ENCODE data around the gene EEPD1.
A peak's percentile ranks its signal among the peaks of the same experiment; 100 is the strongest.

Gene EEPD1

GRCh38 chr7:36258510-36259259, 105.6 kb downstream of the EEPD1 start:
- peak; percentile 34 for DNase-seq (ENCODE audit: low read depth)

DNA sequence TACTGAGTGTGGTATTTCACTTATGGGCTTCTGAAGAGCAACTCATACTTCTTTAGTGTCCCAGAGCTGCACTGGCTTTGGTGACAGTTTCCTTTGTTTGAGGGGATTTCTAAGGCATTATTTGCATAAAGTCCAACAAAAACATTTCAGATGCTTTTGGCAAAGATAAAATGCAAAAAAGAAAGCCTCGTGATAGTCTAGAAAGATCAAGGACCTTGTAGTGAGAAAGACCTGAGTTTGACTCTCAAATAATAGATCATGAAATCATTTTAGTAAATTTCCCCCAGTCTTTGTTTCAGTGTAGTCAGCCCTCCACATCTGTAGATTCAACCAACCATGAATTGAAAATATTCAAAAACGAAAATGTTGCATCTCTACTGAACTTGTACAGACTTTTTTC, 107.4 kb downstream of the EEPD1 start:
- no peak for DNase-seq (ENCODE audit: low read depth)

DNA sequence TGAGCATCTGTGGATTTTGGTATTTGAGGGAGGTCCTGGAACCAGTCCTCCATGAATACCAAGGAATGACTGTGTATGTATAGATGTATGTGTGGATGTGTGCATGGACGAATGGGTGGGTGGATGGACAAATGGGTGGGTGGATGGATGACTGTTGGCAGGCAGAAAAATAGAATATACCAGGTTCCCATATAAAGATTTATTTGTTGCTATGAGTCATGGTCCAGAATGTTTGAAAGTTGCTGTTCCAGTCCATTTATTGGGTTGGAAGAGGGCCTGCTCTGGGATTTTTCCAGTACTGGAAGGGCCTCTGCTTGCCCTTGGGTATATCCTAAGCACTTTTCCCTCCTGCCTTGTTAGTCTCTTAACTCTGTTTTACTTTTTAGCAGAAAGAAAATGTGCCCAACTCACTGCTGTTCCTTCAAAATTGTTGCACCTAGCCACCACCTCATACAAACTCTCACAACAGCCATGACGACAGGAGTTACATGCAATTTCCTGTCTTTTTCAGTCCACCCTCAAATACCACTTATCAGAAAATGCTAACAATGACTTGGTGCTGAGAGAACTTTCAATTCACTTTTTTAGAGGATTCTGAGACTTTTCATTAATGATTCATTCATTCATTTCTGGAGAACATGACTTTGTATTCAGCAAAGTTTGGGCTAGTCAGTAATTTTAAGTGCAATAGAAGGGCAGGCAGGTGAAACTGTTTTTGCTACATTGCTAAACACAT, 108.1 kb downstream of the EEPD1 start:
- no peak for DNase-seq (ENCODE audit: low read depth)

- no peak for DNase-seq (ENCODE audit: low read depth)
Measured at GRCh38 chr7:36262309-36263094, 109.4 kb downstream of the EEPD1 start.

DNA sequence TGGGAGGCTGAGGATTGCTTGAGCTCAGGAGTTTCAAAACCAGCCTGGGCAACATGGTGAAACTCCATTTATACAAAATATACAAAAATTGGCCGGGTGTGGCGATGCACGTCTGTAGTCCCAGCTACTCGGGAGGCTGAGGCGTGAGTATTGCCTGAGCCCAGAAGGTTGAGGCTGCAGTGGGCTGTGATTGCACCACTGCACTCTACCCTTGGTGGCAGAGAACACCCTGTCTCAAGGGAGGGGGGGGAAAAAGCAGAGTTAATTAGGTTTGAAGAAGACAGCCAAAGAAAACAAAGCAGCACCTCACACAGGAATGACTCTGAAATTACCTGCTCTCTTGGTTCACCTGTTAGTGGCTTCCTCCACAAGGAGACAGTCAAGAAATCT, 110.0 kb downstream of the EEPD1 start:
- DNase-seq (ENCODE audit: low read depth): no peak

- peak; percentile 17 for DNase-seq (ENCODE audit: low read depth)
Measured at GRCh38 chr7:36264123-36264801, 111.2 kb downstream of the EEPD1 start.

DNA sequence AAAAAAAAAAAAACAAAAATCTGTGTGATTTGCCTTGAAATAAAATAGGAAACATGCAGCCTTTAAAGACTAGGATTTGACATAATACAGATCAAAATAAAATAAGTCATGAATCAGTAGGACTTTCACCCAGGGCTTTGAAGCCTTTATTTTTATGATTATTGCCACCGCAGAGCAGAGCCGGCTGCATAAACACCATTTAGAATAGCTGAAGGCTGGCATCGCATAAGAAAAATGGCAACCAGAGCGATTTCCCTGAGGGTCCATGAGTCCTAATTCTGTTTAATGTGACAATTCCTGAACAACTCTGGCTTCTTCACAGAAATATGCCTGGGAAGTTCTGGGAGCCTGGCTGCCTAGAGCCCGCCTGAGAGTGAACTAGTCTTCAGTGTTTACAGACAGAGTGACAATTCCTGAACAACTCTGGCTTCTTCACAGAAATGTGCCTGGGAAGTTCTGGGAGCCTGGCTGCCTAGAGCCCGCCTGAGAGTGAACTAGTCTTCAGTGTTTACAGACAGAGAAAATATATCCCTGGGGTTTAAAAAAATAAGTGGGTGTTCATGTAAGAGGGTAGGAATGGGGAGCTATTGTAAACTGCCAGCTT, 112.0 kb downstream of the EEPD1 start:
- DNase-seq (ENCODE audit: low read depth): no peak

- no peak for DNase-seq (ENCODE audit: low read depth)
Measured at GRCh38 chr7:36265680-36266079, 112.6 kb downstream of the EEPD1 start.

GRCh38 chr7:36266190-36266589, 113.1 kb downstream of the EEPD1 start:
- DNase-seq (ENCODE audit: low read depth): no peak

DNA sequence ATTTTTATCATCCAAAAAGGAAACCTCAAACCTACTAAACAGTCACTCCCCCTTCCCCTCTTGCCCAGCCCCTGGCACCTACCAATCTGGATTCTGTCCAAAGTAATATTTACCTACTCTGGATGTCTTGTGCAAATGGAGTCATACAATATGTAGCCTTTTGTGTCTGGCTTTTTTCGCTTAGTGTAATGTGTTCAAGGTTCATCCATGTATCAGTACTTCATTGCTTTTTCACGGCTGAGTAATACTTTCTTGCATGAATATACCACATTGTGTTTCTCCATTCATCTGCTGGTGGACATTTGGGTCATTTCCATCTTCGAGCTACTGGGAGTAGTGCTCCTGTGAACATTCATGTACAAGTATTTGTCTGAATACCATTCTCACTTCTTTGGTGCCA, 113.6 kb downstream of the EEPD1 start:
- DNase-seq (ENCODE audit: low read depth): no peak

GRCh38 chr7:36272211-36272566, 119.1 kb downstream of the EEPD1 start:
- DNase-seq (ENCODE audit: low read depth): no peak

DNA sequence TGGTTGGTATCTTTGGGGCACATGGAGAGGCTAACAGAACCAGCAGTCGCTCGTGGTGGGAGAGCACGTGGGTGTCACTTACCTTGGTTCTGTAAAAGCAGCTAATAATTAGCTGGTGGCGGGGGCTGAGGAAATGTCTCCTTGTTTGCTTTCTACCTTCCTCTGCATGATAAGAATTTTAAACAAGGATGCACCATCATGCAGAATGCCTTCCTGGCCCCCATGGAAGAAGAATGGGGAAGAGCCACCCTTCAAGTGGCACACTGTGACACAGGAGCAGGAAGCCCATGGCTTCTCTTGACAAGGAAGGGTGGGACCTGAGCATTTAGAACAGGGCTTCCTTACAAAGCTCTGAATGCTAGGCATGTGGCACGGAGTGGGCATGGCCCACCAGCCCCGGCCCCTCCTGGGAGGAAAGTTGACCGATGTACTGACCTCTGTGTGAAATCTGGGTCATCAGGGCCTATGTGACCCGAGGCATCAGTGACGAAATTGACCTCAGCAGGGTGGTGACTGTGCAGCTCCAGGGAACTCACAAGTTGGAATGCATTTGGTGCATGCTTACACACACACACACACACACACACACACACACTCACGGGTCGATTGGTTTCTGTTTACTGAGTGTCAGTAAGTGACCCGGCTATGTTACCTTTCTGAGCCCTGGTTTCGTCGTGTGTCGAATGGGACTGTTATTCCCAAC, 119.7 kb downstream of the EEPD1 start:
- DNase-seq (ENCODE audit: low read depth): no peak

- DNase-seq (ENCODE audit: low read depth): no peak
Measured at GRCh38 chr7:36273836-36274235, 120.8 kb downstream of the EEPD1 start.

DNA sequence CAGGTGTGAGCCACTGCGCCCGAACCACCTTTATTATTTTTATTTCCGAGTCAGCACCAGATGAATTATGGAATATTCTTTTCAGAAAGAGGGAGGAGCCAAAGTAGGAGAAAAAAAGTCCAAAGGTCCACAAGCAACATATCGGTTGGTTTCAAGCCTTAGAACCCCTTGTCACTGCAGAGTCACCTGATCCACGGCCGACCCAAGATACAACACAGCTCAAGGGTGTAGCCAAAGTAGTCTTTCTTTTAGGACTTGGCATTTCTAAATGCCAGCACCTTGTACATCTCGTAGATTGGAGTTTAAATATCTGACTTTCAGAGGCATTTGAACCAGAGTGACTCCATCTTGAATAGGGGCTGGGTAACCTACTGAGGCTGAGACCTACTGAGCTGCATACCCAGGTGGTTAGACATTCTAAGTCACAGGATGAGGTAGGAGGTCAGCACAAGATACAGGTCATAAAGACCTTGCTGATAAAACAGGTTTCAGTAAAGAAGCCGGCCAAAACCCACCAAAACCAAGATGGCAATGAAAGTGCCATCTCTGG, 122.8 kb downstream of the EEPD1 start:
- DNase-seq (ENCODE audit: low read depth): no peak

DNA sequence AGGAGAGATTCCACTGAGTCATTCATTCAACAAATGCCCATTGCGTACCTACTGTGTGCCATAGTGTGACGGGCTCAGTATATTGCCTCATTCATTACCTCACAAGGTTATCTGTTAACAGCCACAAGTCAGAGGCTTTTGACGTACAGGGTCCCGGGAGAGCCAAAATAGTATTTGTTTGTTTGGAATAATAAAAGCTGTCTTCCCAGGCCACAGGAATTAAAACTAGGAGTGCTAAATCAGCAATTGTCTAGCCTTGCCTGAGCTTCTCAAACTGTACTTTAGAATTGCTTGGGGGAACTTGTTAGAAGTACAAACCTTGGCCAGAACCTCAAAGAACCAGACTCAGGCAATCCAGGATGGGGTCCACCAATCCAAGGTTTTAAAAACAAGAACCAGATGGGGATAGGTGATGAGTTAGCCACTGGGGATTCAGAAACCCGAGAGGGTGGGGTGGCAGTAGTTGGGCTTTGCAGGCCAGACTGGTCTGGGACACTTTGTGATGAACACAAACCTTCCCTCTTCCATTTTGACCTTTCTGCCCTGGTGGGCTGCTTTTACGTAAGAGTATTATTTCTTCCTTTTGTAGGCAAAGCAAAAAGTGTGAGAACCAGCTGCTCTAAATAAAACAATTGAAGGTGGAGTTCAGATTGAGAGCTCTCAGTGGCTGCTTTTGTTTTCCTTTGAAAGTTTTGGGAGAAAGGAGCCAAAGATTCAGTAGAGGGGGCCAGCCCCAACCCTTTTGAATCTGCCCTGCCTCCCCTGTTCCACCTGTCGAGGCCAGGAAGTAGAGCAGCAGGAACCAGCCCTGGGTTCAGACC, 123.6 kb downstream of the EEPD1 start:
- no peak for DNase-seq (ENCODE audit: low read depth)

DNA sequence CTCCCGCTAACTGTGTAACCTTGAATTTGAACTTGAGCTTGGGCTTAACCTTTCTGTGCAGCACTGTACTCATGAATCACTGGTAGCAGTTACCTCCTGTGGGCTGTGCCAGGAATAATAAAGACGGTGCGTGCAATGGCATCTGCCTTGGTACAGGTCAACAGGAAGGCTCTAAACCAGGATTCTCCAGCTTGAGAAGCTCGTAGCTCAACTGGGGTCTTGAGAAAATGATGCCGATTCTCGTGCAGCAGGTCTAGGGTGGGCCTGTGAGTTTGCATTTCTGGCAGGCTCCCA, 124.1 kb downstream of the EEPD1 start:
- DNase-seq (ENCODE audit: low read depth): no peak

DNA sequence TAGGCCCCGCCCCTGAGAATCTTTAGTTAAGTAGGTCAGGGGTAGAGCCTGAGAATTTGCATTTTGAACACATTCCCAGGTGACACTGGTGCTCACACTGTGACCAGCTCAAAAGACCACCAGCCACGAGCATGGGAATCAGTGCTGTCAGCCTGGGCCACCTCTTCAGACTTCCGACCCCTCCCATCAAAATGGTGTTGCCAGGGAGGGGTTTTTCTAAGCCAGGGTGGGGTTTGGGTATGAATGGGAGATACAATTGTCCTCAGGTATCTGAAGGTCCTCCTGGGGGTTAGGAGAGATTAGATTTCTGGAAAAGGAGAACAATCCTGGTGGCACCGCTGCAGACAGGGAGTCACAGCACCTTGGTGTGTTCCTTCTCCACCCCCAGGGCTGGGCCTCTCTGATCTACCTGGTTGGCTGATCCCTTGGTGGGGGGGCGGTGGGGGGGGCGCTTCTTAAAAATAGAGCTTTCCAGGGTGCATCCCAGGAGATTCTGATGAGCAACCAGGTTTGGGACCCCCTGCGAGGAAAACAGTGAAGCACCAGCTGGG, 125.1 kb downstream of the EEPD1 start:
- no peak for DNase-seq (ENCODE audit: low read depth)

DNA sequence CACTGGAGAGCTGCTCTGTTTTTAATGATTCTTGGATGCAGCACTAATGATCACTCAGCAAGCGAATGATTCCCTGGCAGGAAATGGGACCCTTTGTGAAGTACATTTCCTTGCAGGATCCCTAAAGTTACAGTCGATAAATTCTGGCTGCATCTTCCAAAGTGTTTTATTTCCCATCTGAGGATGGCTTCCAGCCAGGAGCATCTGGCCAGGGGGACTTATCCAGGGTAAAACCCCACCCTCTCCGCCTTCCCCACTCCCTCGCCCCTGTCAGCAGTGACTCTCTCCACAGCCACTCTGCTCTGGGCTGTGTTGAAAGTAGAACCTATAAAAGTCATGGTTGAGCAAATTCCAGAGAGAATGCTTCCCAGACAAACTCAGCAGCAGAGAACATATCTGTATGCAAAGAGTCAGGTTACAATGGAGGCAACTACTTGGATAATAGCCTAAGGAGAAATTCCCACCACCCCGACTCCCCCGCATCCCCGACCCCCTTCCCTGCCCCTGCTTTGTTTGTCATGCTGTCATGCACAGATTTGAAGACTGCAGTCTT, 125.6 kb downstream of the EEPD1 start:
- DNase-seq (ENCODE audit: low read depth): peak; percentile 14

DNA sequence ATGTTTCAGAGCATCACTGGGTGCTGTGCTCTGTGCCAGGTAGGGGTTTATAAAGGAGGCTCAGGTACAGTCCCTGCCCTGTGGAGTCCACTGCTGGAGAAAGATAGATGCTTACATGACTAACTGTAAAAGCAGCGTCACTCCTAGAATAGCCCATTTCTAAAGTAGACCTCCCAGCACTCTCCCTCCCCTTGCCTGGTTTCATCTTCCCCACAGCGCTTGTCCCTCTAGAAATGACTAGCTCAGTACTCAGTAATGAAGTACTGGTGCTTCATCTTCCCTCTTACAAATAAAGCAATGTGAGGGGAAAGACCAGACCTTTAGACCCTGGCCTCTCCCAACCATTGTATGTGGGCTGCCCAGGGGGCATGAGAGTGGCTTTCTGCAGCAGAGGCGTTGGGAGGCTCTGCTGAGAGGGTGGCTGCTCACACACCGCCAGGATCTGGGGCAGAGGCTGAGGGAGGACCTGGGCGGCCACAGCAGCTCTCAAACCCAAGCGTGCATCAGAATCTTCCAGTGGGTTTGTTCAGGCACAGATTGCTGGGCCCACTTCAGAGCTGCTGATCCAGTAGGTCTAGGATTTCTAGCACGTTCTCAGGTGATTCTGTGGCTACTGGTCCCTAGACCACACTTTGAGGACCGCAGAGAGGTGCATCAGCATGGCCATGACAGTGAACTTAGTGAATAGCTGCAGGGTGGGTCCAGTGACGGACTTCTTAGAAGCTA, 126.3 kb downstream of the EEPD1 start:
- no peak for DNase-seq (ENCODE audit: low read depth)
